KG1 (cell line): ENCODE measurements around the gene TMEM147.

Source experiments
- DNase-seq: peaks from one replicate; lab custom pipeline; 2025; lab: John Stamatoyannopoulos, UW

Gene TMEM147

GRCh38 chr19:35519291-35519690 is 26.1 kb upstream of the TMEM147 start:
- DNase-seq, result no peak

GRCh38 chr19:35521124-35521743 is 24.2 kb upstream of the TMEM147 start:
- no peak for DNase-seq

- no peak for DNase-seq
Observed at GRCh38 chr19:35522745-35523327, 22.6 kb upstream of the TMEM147 start.

GRCh38 chr19:35524181-35524837 is 21.1 kb upstream of the TMEM147 start:
- DNase-seq, result no peak

- no peak for DNase-seq
Observed at GRCh38 chr19:35525873-35526272, 19.6 kb upstream of the TMEM147 start.

DNA sequence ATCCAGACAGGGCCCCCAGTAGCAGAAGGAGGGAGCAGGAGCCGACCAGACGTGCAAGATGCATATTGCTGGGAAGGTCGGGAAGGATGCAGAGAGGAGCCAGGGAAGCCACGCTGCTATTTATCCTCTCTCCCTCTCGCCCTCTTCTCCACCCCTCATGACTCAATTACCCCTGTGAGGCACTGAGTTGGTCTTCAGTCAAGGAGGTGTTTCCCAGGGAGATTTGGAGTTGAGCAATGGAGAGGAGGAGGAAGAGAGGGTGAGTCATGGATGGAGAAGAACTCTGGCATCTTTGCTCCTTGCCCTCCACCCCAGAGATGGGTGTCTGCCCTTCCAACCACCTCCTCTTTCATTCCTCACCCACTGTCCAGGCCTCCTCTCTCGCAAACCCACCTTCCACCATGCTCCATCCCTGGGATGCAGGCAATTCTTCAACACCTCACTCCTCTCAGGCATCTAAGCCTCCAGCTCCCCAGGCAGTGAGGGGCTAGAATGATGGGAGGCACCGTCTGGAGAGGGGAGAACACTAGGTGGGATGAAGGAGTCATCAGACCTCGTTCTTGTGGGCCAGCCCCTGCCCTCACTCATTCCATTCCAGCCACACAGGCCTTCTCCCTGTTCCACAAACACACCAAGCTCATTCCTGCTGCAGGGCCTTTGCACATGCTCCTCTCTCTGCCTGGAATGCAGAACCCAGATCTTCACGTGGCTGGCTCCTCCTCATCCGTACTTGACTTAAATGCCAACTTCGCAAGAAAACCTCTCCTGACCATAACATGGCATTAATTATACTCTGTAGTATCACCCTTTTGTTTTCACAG is 17.0 kb upstream of the TMEM147 start, which contains the start of gene SBSN:
TSS of gene SBSN (minus strand) at position 94 of the 821 bp plus-strand sequence. CDS start at position 64, 30 bp downstream.
- DNase-seq, result no peak

- DNase-seq, result no peak
Observed at GRCh38 chr19:35529241-35530218, 15.9 kb upstream of the TMEM147 start.

DNA sequence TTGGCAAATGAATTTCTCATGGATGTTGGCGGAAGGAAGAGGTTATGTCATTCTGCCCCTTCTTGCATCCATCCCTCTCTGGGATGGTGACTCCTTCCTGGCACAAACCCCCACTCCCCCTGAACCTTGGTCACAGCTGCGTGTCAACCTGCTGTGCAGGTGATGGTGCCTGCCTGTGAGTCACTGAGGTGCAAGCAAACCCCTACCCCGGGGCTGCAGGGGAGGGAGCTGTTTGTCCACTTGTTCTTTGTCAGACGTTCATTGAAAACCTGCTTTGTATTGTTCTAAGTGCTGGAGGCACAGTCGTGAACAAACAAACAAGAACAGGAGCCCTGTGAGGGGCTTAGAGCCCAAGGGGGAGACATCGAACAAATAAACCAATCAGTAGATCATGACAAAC is 14.1 kb upstream of the TMEM147 start:
- DNase-seq, result no peak

DNA sequence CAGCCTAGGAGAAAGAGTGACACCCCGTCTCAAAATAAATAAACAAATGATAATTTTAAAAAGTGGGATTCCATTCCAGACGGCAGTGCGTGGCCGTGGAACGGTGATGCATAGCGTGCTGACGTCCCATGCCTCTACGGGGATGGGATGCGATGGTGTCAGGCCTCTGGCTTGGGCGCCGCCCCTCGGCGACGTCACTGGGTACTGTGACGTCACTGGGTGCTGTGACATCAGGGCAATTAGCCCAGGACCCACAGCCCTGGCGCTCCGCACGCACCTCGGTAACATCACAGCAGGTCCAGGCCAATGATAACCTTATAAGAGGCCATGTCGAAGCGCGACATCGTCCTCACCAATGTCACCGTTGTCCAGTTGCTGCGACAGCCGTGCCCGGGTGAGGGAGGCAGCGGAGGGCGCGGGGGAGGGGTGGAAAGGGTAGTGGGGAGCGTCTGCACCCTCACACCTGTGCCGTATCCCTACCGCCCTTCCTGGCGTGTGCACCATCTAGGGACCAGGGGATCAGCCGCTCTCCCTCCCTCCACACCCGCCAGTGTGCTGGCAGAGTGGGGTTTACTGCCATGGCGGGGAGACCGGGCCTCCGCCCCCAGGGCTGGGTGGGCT is 12.1 kb upstream of the TMEM147 start, which contains the start of gene GAPDHS:
TSS of gene GAPDHS (plus strand) at position 256 of the 621 bp plus-strand sequence. CDS start at position 328, 72 bp downstream.
- no peak for DNase-seq

- DNase-seq, result no peak
Observed at GRCh38 chr19:35533822-35534392, 11.5 kb upstream of the TMEM147 start.

DNA sequence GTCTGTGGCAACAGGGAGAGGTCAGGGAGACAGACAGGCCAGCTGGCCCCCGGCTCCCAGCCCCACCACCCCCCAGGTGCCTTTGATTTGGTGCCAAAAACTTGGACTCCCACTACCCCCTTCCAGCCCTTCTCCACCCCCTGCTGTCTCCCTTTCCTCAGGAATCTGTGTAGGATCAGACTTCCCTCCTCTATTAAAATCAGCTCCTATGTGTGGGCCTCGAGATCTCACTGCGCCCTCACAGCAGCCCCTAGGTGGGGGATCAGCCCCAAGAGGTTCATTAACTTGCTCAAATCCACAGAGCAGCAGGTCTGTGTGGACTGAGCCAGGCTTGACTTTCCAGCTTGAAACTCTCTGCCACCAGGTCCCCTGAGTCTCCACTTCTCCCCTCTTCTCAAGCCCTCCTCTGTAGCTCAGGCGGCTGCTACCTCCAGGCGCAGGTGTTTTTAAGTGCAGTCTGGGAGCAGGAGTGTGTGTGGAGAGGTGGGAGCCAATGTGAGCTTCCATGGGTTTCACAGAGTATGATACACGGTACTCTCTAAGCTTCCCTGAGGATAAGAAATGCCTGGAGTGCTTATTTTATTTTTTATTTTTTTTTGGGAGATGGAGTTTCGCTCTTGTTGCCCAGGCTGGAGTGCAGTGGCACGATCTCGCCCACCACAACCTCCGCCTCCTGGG is 10.5 kb upstream of the TMEM147 start:
- no peak for DNase-seq

DNA sequence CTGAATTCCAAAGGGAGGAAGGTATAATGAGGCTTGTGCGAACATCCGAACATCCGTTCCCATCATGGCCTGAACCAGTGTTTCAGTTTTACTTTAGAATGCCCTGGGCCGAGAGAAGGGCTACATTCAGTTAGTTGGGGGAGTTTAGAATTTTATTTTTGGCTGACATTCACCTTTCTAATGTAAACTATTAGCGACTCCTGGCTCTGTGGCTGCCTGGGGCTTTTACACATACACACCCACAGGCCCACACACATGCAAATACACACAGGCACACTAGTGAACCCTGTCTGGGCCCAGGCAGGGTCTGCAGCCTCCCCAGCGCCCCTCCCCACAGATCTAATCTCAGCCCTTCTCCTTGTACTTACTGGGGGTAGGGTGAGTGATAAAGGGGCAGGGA is 6.1 kb upstream of the TMEM147 start:
- DNase-seq, result no peak

DNA sequence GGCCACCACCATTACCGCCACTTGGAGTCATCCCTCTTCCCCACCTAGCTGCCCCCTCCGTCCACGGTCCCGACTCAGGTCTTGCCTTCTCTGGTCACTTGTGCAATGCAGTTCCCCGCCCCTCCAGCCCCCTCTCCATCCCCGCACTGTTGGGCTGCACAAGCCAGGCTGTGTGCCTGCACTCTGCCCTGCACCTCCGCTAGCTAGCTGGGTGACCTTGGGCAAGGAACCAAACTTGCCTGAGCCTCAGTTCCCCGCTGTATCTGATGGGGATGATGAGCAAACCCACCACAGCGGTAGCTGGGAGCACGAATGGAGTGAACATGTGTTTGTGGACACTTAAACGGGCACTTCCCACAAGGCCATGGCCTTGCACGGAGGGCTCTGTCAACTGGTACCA is 5.6 kb upstream of the TMEM147 start:
- DNase-seq, result no peak

DNA sequence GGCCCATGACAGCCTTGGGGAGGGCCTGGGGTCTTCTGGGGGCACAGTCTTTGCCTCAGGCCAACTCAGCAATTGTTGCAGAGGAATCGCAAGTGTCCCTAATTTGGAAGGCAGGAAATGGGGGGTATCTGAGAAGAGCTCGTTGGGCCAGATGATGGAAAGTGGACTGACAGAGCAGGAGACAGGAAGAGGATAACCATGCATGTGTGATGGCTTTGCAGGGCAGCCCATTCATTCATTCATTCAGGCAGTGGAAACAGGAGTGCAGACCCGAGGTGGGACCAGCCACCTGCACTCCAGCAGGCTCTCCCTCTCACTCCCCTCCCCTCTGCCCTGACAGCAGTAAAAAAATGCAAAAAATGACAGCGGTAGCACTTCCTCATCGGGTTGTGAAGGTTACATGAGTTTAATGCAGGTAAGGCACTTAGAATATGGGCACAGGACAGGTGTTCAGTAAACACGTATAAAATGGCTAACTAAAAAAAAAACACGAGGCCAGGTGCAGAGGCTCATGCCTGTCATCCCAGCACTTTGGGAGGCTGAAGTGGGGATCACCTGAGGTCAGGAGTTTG is 5.0 kb upstream of the TMEM147 start:
- no peak for DNase-seq

GRCh38 chr19:35542209-35542608 is 3.2 kb upstream of the TMEM147 start:
- DNase-seq, result no peak

DNA sequence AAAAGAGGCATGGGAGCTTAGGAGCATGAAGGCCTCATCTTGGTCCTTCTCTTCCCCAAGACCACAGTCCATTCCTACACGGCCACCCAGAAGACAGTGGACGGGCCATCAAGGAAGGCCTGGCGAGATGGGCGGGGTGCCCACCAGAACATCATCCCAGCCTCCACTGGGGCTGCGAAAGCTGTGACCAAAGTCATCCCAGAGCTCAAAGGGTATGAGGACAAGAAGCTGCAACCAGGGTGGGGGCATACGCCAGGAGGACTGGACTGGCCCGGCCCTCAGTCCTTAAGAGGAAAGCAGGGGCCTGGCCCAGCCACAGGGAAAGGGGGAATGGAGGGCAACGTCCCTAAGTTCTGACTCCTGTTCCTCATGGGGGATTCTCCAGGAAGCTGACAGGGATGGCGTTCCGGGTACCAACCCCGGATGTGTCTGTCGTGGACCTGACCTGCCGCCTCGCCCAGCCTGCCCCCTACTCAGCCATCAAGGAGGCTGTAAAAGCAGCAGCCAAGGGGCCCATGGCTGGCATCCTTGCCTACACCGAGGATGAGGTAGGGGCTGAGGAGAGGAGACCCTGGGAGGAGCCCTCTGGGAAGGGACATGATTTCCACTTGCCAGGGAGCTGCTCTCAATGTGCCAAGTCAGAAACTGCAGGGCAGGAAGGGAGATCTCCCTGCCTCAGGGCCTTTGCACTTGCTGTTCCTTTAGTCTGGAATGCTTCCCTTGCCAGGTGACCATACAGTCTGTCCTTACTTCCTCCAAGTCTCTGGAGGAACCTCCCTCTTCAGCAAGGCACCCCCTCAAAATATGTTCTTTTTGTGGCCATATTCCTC is 1.9 kb upstream of the TMEM147 start:
- DNase-seq, result no peak

DNA sequence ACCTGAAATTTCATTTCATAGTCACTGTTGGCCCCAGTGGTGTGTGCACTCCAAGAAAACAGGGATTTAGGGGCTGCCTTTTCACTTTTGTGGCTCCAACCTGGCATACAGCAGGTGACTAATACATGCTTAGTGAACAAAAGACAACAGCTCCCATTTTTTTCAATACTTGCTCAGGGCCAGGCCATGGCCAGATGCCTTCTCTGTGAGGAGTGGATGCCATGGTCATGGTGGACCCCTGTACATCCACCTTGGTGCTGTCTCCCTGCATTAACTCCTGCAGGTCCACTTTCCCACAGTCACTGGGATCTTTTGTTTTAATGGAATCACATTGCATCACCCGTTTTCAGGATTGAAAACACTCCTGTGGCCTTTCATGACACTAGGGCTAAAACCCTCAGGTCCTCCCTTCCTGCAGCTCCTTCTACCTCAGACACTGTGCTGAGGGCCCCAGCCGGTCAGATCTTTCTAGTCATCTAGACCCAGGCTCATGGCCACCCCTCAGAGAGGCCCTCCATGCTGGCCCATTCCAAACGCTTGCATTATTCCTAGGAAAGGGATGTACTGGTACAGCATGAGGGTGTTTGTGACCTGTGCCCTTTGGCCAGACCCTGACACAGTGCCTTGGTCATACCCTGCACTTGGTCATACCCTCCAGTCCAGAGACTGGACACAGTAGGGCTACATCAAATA is 1.2 kb upstream of the TMEM147 start:
- no peak for DNase-seq

- DNase-seq, result no peak
Observed at GRCh38 chr19:35545855-35546381, 492 bp downstream of the TMEM147 start.
